Hindlimb muscle (tissue), 1 donor: Measurements from ENCODE around the gene STARD4. TPM values are rescaled to one million over a fixed set of nuclear protein-coding genes. Genes with fewer than 3 reads are reported as not detected.

Experiments used
- DNase-seq: peaks from one replicate; pipeline ENCODE4 v3.0.0-alpha.2; 2013
- polyA plus RNA-seq: library from polyadenylated mRNA; unstranded; fragments of 120-200 nt; gene quantifications from one replicate; pipeline ENCODE4 v1.2.1, GENCODE V29; 2013; ENCODE audit not compliant: insufficient read length

STARD4 gene
- polyA plus RNA-seq, 1 donor = 6.9 TPM

GRCh38 chr5:111520908-111521307 is 8.6 kb upstream of the STARD4 start:
- no peak for DNase-seq

DNA sequence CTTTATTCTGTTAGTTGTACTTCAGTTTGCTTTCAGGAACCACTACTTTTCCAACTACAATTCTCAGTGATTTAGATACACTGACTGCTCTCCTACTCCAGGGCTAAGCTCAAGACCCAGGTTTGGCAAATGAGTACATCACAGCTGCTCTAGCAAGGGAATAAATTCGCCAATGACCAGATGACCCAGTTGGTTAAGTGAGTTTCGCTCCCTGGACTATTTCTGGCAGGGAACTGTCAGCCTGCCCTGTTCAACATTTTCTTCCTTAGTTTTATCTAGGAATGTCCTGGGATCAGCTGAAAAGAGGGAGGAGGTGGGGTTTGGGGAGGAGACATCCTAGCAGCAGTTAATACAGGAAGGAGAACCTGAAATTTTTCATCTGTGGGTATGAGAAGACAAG is 6.4 kb upstream of the STARD4 start:
- no peak for DNase-seq

DNA sequence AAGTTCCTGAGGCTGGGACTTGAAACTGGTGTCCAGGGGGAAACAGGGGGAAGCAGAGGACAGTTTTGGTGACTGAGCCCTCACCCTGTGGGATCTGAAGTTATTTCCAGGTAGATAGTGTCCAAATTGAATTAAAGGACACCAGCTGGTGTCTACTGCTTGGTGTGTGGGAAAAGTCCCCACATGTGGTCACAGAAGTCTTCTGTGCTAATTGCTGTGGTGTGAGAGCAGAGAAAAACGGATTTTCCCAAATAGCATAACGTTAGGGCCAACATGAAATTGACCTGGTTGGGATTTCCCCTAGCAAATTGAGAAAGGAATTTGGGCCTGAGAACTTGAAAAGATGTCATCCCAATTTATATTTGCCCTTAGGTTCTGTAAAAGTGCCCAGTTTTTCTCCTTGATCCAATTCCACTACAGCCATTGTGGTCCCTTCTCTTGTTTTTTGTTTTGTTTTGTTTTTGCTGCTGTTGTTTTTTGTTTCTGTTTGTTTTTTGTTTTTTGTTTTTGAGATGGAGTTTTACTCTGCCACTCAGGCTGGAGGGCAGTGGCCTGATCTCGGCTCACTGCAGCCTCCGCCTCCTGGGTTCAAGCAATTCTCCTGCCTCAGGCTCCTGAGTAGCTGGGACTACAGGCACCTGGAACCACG is 5.6 kb upstream of the STARD4 start:
- no peak for DNase-seq

GRCh38 chr5:111514087-111514486 is 1.8 kb upstream of the STARD4 start:
- DNase-seq = no peak

- no peak for DNase-seq
Measured at GRCh38 chr5:111513131-111513520, 791 bp upstream of the STARD4 start.

GRCh38 chr5:111511831-111512374 is 432 bp downstream of the STARD4 start:
- no peak for DNase-seq

GRCh38 chr5:111511174-111511830 is 1.0 kb downstream of the STARD4 start:
- DNase-seq = no peak

DNA sequence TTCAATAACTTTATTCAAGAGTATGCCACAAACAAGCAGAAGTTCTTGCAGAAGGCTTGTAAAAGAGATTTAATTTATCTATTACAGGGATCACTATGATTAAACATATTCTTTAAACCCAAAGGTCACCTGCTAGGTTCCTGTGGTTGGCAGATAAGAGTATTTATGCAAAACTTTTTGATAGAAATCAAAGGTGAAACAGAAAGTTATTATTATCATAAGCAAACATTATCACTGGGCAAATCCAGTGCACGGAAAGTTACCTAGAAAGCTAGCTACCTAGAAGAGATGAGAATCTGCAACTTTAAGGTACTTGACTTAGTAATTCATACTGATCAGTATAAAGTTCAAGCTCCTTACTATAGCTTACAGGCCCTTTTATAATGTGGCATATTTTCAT is 3.2 kb downstream of the STARD4 start:
- DNase-seq = no peak

DNA sequence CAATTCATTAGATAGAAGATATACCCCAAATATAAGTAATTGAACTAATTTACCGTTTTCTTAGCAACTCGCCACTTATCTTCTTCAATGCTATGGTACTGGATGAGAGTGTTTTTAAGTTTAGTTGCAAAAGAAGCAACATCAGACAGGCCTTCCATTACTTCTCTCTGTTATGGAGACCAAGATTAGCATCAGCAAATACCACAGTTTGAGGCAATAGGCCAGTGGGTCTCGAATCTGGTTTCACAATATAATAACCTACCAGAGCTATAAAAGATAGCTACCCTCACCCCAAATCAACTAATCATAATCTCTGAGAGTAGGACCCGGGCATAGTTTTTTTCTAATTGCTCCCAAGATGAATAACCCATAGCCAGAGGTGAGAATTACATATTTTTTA is 5.1 kb downstream of the STARD4 start:
- no peak for DNase-seq

- no peak for DNase-seq
Measured at GRCh38 chr5:111505096-111505495, 7.2 kb downstream of the STARD4 start.

GRCh38 chr5:111502956-111503355 is 9.4 kb downstream of the STARD4 start:
- DNase-seq = no peak

GRCh38 chr5:111498346-111498745 is 14.0 kb downstream of the STARD4 start:
- DNase-seq = no peak

GRCh38 chr5:111495159-111495558 is 17.2 kb downstream of the STARD4 start:
- DNase-seq = no peak

- no peak for DNase-seq
Measured at GRCh38 chr5:111494355-111494999, 17.9 kb downstream of the STARD4 start.

DNA sequence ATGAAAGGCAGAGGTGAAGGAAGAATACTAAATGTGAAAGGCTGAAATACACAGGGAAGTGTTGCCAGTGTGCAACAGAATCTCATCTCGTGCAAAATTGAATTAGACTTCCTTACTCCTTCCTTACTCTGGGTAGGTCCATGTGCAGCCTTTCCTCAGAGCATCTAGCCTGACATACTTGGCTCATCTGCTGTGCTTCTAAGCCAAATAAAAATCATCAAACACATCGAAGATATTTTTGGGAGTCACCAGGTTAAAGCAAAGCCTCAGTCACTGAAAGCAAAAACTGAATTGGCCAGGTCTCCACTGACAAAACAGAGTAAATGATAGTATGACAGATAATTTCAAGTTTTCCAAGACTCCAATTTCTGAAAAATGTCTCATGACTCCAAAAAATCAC is 19.3 kb downstream of the STARD4 start:
- no peak for DNase-seq

DNA sequence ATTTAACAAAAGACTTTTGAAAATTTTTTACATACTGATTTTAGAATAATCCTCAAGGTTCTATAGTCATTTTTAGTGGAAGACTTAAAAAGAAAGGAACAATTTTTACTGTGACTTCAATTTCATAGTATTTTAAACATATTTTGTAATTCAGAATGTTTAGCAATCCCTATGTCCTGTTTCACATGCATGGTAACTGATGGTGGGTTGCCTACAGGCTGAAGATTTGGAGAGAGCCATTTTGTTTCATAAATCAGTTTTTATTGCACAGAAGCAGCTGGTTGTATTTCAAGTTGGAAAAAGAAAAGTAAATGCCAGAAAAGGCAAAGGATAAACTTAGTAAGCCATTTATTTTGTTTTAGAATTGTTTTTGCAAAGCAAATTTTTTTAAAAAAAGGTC is 24.0 kb downstream of the STARD4 start:
- DNase-seq = no peak

DNA sequence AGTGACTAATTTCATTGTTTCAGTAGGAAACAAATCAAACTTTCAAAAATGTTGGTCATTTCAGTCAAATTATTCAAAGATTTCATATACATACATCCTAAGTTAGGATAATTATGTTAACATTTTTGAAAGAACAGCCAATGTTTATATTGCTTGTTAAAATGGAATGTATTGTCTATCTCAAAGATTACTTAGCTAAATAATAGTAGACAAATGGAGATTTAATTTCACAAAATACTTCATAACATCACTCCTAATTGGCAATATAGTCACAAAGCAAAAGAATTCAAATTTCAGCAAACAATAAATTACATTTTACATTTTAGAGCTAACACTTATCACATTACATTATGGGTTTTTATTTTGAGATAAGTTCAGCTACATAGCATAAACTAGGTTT is 25.4 kb downstream of the STARD4 start:
- no peak for DNase-seq

DNA sequence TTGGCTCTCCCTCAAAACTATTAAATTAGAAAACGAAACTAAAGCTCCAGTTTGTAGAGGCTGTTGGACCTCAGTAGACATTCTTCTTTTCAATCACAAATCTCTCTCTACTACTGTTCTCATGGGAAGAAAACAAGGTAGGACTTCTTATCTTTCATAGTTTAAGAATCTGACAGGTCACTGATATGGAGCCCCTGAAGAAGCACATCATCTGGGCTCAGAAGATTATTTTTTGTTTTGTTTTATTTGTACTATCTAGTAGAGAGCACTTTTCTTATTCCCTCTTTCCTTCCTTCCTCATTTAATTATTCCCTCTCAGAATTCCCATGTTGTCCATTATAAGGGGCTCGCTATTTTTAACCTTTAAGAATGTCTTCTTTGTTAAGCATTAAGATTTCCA is 26.3 kb downstream of the STARD4 start:
- no peak for DNase-seq

DNA sequence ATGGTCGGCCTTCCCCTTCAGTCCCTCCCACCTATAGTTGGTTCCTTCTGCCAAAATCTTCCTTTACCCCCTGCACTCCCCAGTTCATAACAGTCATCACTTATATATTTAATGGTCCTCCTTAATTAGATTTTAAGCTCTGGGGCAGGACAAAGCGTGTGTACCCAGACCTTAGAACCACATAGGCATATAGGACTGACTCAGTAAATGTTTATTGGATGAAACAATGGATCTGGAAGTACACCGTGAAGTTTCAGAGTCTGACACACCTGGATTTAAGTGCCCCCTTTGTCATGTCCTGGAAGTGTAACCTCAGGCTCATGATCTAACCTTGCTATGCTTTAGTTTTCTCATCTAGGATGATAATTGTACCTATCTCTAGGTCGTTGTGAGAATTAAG is 32.0 kb downstream of the STARD4 start:
- no peak for DNase-seq

DNA sequence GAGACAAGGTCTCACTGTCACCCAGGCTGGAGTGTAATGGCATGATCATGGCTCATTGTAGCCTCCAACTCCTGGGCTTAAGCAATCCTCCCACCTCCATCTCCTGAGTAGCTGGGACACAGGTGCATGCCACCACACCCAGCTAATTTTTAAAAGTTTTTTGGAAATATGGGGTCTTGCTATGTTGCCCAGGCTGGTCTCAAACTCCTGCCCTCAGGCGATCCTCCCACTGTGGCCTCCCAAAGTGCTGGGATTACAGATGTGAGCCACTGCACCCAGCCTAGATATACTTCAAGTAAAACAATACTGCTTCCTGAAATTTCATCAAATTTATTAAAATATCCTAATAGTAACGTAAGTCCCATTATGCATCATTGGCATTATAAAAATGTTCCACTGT is 33.4 kb downstream of the STARD4 start:
- no peak for DNase-seq

GRCh38 chr5:111478266-111478665 is 34.1 kb downstream of the STARD4 start:
- no peak for DNase-seq

- DNase-seq = no peak
Measured at GRCh38 chr5:111472579-111472978, 39.8 kb downstream of the STARD4 start.

- DNase-seq = no peak
Measured at GRCh38 chr5:111472096-111472495, 40.2 kb downstream of the STARD4 start.

- DNase-seq = no peak
Measured at GRCh38 chr5:111469903-111470302, 42.4 kb downstream of the STARD4 start.
